ENCODE data around the gene ZEB2. TPM values are rescaled to one million over a fixed set of nuclear protein-coding genes. Genes with fewer than 3 reads are reported as not detected.
A peak's percentile ranks its signal among the peaks of the same experiment; 100 is the strongest.

The ZEB2 gene
- total and polyA plus RNA-seq, 2 donors: 15.3 to 16.1 TPM

GRCh38 chr2:144456680-144457079 is 63.2 kb downstream of the ZEB2 start:
- Histone ChIP-seq H3K9me3 (ENCODE audit: control insufficient read depth in 2 of 2, insufficient read depth in 1 of 2, low read length in 1 of 2) (no peaks in the 10 kb centered on the region), H3K4me1 (ENCODE audit: control insufficient read depth in 2 of 2, insufficient read depth in 2 of 2, low read length in 2 of 2) (peaks cover 0 to 13% of the 10 kb centered on the region in 2 donors), H3K4me3 (ENCODE audit: low read length in 2 of 2) (no peak overlapping the region), H3K36me3 (ENCODE audit: control insufficient read depth in 2 of 2, insufficient read depth in 2 of 2, low read length in 1 of 2) (no peaks in the 10 kb centered on the region), H3K27me3 (ENCODE audit: control insufficient read depth in 2 of 2, insufficient read depth in 1 of 2, low read length in 1 of 2) (no peaks in the 10 kb centered on the region), H3K27ac (ENCODE audit: low read depth in 1 of 2, low read length in 1 of 2) (no peak overlapping the region)
- WGBS: 59% methylated on average over 3 of the region's 3 CpGs
- DNase-seq (ENCODE audit: low read depth in 6 of 9, low spot score in 9 of 9): no peak

GRCh38 chr2:144455987-144456386 is 63.9 kb downstream of the ZEB2 start:
- H3K4me3 ChIP-seq (ENCODE audit: low read length in 2 of 2): no peak overlapping the region
- H3K4me1 ChIP-seq (ENCODE audit: control insufficient read depth in 2 of 2, insufficient read depth in 2 of 2, low read length in 2 of 2): peaks cover 0 to 13% of the 10 kb centered on the region in 2 donors
- WGBS: 98% methylated on average over 3 of the region's 3 CpGs
- no peaks in the 10 kb centered on the region for H3K36me3 ChIP-seq (ENCODE audit: control insufficient read depth in 2 of 2, insufficient read depth in 2 of 2, low read length in 1 of 2)
- H3K9me3 ChIP-seq (ENCODE audit: control insufficient read depth in 2 of 2, insufficient read depth in 1 of 2, low read length in 1 of 2): no peaks in the 10 kb centered on the region
- H3K27ac ChIP-seq (ENCODE audit: low read depth in 1 of 2, low read length in 1 of 2): no peak overlapping the region
- H3K27me3 ChIP-seq (ENCODE audit: control insufficient read depth in 2 of 2, insufficient read depth in 1 of 2, low read length in 1 of 2): no peaks in the 10 kb centered on the region
- no peak for DNase-seq (ENCODE audit: low read depth in 6 of 9, low spot score in 9 of 9)

GRCh38 chr2:144454466-144455287 is 65.2 kb downstream of the ZEB2 start:
- 76% methylated on average over 8 of the region's 8 CpGs for whole genome bisulfite sequencing
- H3K27me3 ChIP-seq (ENCODE audit: control insufficient read depth in 2 of 2, insufficient read depth in 1 of 2, low read length in 1 of 2): no peaks in the 10 kb centered on the region
- H3K4me3 ChIP-seq (ENCODE audit: low read length in 2 of 2): no peak overlapping the region
- H3K36me3 ChIP-seq (ENCODE audit: control insufficient read depth in 2 of 2, insufficient read depth in 2 of 2, low read length in 1 of 2): no peaks in the 10 kb centered on the region
- H3K9me3 ChIP-seq (ENCODE audit: control insufficient read depth in 2 of 2, insufficient read depth in 1 of 2, low read length in 1 of 2): no peaks in the 10 kb centered on the region
- no peak for DNase-seq (ENCODE audit: low read depth in 6 of 9, low spot score in 9 of 9)
- H3K4me1 ChIP-seq (ENCODE audit: control insufficient read depth in 2 of 2, insufficient read depth in 2 of 2, low read length in 2 of 2): peaks cover 0 to 10% of the 10 kb centered on the region in 2 donors
- no peak overlapping the region for H3K27ac ChIP-seq (ENCODE audit: low read depth in 1 of 2, low read length in 1 of 2)

GRCh38 chr2:144453486-144454158 is 66.3 kb downstream of the ZEB2 start:
- H3K27ac ChIP-seq (ENCODE audit: low read depth in 1 of 2, low read length in 1 of 2): no peak overlapping the region
- peaks cover 0 to 10% of the 10 kb centered on the region in 2 donors for H3K4me1 ChIP-seq (ENCODE audit: control insufficient read depth in 2 of 2, insufficient read depth in 2 of 2, low read length in 2 of 2)
- H3K4me3 ChIP-seq (ENCODE audit: low read length in 2 of 2): no peak overlapping the region
- WGBS: 96% methylated on average over 5 of the region's 5 CpGs
- no peak for DNase-seq (ENCODE audit: low read depth in 6 of 9, low spot score in 9 of 9)
- H3K9me3 ChIP-seq (ENCODE audit: control insufficient read depth in 2 of 2, insufficient read depth in 1 of 2, low read length in 1 of 2): no peaks in the 10 kb centered on the region
- H3K27me3 ChIP-seq (ENCODE audit: control insufficient read depth in 2 of 2, insufficient read depth in 1 of 2, low read length in 1 of 2): no peaks in the 10 kb centered on the region
- H3K36me3 ChIP-seq (ENCODE audit: control insufficient read depth in 2 of 2, insufficient read depth in 2 of 2, low read length in 1 of 2): no peaks in the 10 kb centered on the region

- Histone ChIP-seq H3K4me3 (ENCODE audit: low read length in 2 of 2) (no peak overlapping the region), H3K4me1 (ENCODE audit: control insufficient read depth in 2 of 2, insufficient read depth in 2 of 2, low read length in 2 of 2) (peaks cover 0 to 10% of the 10 kb centered on the region in 2 donors), H3K27ac (ENCODE audit: low read depth in 1 of 2, low read length in 1 of 2) (no peak overlapping the region), H3K27me3 (ENCODE audit: control insufficient read depth in 2 of 2, insufficient read depth in 1 of 2, low read length in 1 of 2) (no peaks in the 10 kb centered on the region), H3K9me3 (ENCODE audit: control insufficient read depth in 2 of 2, insufficient read depth in 1 of 2, low read length in 1 of 2) (no peaks in the 10 kb centered on the region), H3K36me3 (ENCODE audit: control insufficient read depth in 2 of 2, insufficient read depth in 2 of 2, low read length in 1 of 2) (no peaks in the 10 kb centered on the region)
- no peak for DNase-seq (ENCODE audit: low read depth in 6 of 9, low spot score in 9 of 9)
- 75% methylated on average over 4 of the region's 4 CpGs for WGBS
These were observed 67.0 kb downstream of the ZEB2 start for GRCh38 chr2:144452989-144453336.

GRCh38 chr2:144452169-144452988 is 67.5 kb downstream of the ZEB2 start:
- DNase-seq (ENCODE audit: low read depth in 6 of 9, low spot score in 9 of 9): peak in 1 of 9 donors; percentile 29
- Histone ChIP-seq H3K36me3 (ENCODE audit: control insufficient read depth in 2 of 2, insufficient read depth in 2 of 2, low read length in 1 of 2) (no peaks in the 10 kb centered on the region), H3K27me3 (ENCODE audit: control insufficient read depth in 2 of 2, insufficient read depth in 1 of 2, low read length in 1 of 2) (no peaks in the 10 kb centered on the region), H3K4me1 (ENCODE audit: control insufficient read depth in 2 of 2, insufficient read depth in 2 of 2, low read length in 2 of 2) (peaks cover 0 to 10% of the 10 kb centered on the region in 2 donors), H3K4me3 (ENCODE audit: low read length in 2 of 2) (peak overlapping the region in 1 of 2 donors; percentile 2), H3K27ac (ENCODE audit: low read depth in 1 of 2, low read length in 1 of 2) (no peak overlapping the region), H3K9me3 (ENCODE audit: control insufficient read depth in 2 of 2, insufficient read depth in 1 of 2, low read length in 1 of 2) (no peaks in the 10 kb centered on the region)
- 22% methylated on average over 15 of the region's 15 CpGs for WGBS

- Histone ChIP-seq H3K36me3 (ENCODE audit: control insufficient read depth in 2 of 2, insufficient read depth in 2 of 2, low read length in 1 of 2) (no peaks in the 10 kb centered on the region), H3K9me3 (ENCODE audit: control insufficient read depth in 2 of 2, insufficient read depth in 1 of 2, low read length in 1 of 2) (no peaks in the 10 kb centered on the region), H3K27ac (ENCODE audit: low read depth in 1 of 2, low read length in 1 of 2) (no peak overlapping the region), H3K4me3 (ENCODE audit: low read length in 2 of 2) (no peak overlapping the region), H3K27me3 (ENCODE audit: control insufficient read depth in 2 of 2, insufficient read depth in 1 of 2, low read length in 1 of 2) (no peaks in the 10 kb centered on the region), H3K4me1 (ENCODE audit: control insufficient read depth in 2 of 2, insufficient read depth in 2 of 2, low read length in 2 of 2) (peaks cover 0 to 10% of the 10 kb centered on the region in 2 donors)
- DNase-seq (ENCODE audit: low read depth in 6 of 9, low spot score in 9 of 9): no peak
- 97% methylated on average over 2 of the region's 2 CpGs for WGBS
These were observed 68.5 kb downstream of the ZEB2 start for GRCh38 chr2:144451443-144451842.

GRCh38 chr2:144449028-144449406 is 70.9 kb downstream of the ZEB2 start:
- no peak for DNase-seq (ENCODE audit: low read depth in 6 of 9, low spot score in 9 of 9)
- Histone ChIP-seq H3K4me3 (ENCODE audit: low read length in 2 of 2) (no peak overlapping the region), H3K4me1 (ENCODE audit: control insufficient read depth in 2 of 2, insufficient read depth in 2 of 2, low read length in 2 of 2) (peaks cover 0 to 5% of the 10 kb centered on the region in 2 donors), H3K36me3 (ENCODE audit: control insufficient read depth in 2 of 2, insufficient read depth in 2 of 2, low read length in 1 of 2) (no peaks in the 10 kb centered on the region), H3K27ac (ENCODE audit: low read depth in 1 of 2, low read length in 1 of 2) (no peak overlapping the region), H3K9me3 (ENCODE audit: control insufficient read depth in 2 of 2, insufficient read depth in 1 of 2, low read length in 1 of 2) (no peaks in the 10 kb centered on the region), H3K27me3 (ENCODE audit: control insufficient read depth in 2 of 2, insufficient read depth in 1 of 2, low read length in 1 of 2) (no peaks in the 10 kb centered on the region)
- 93% methylated on average over 7 of the region's 7 CpGs for WGBS
